HuH-7 (cell line): ENCODE results near the gene SMG6.
"Not testable (repeated sequence)": the region's sequence is repeated elsewhere in the genome, so short reads cannot be mapped to it uniquely, and the experiment has no call there.

Experiments used
- DNase-seq: peaks from one replicate; pipeline ENCODE4 v3.0.0; 2011; ENCODE audit warnings: low spot score

The SMG6 gene

DNA sequence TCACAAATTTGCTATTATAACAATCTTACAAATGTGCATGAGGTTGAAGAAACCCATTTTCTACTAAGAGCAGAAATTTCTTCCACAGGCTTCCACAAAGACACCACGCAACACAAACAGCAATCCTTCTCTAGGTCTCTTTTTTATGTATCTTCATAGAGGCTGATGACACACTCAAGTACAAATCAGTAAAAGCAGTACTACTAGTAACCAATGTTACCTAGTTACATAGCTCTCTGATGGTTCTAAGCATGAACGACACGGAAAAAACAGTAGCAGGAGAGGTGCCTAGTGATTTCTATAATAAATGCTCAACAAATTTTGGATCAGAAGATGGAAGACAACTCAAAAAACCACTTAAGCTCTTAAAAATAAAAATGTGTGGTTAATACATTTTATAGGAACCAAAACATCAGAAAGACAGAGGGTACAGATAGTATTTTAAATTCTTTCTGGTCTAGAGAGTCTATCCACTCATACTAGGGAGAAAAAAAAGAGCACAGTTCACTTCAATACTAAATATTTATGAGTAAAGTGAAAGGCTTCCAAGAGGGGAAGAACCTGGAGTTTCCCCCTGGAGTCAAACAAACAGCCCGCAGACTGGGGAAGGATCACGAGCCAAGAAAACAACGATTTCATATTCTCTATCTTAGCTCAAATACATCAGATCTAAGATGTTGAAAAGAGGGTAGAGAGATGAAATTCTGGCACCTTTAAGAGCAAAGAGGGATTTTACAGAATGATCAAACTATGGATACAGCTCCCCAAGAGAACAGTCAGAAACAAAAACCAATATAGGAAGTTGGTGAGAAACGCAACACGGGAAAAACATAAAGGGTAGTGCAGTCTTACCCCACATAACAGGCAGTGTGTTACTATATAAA is 40.2 kb downstream of the SMG6 start:
- no peak for DNase-seq

DNA sequence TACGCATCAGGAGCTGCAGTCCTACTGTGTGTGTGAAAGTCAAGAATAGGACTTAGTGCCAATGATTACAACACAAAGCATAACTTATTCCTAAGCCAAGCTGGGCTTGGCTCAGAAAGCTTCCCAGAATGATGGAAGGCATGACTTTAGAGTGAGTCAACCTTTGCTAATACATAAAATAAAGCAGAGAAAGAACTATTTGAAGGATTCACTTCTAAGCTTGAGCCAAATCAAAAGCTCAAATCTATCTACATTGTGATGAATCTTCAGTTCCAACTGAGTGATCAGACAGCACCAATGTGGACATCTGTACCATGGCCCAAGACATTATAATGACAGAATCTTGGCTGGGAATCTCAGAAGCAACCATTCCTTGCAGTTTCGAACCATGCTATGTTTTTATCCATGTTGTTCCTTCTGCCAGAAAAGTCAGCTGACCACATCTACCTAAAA is 41.4 kb downstream of the SMG6 start:
- DNase-seq, result no peak

DNA sequence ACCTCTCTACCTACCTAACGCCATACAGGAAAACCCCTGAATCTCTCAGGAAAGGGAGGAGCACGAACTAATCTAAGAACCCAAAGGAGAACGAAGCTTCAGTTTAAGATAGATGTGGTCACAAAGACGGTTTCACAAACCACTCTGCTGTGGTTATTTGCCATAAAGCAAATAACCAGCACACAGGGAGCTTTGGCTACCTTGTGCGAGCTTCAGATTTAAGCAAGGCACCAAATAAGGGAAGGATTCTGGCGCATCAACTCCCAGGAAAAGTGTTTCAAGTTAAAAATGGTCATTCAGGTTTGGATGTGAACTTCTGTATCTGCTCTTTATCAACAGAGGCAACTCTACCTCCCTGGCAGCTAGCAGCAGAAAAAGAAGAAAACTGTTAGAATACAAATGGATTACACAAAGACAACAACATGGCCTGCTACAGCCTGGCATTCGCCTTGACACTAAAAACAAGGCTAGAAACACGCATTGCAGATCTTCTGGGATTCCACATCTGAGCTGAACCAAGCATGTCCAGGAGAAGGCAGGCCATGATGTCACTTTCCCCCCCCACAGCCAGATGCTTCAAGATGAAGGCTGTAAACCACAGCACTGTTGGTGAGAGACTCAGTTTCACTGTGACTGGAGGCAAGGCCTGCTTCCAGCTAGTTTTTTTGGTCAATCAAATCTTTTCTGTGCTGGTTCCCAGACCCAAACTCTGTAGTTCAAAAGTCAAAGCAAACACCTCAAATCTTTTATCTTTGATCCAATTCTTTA is 43.6 kb downstream of the SMG6 start:
- no peak for DNase-seq

DNA sequence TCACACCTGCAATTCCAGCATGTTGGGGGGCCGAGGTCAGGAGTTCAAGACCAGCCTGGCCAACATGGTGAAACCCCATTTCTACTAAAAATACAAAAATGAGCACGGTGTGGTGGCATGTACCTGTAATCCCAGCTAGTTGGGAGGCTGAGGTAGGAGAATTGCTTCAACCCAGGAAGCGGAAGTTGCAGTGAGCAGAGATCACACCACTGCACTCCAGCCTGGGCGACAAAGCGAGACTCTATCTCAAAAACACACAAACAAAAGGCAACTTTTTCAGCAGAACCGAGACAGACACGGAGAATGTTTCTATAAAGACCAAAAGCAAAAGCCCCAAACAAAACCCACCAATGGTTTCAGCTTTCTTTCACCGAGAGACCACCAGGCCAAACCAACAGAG is 44.8 kb downstream of the SMG6 start:
- DNase-seq, result not testable (repeated sequence)

DNA sequence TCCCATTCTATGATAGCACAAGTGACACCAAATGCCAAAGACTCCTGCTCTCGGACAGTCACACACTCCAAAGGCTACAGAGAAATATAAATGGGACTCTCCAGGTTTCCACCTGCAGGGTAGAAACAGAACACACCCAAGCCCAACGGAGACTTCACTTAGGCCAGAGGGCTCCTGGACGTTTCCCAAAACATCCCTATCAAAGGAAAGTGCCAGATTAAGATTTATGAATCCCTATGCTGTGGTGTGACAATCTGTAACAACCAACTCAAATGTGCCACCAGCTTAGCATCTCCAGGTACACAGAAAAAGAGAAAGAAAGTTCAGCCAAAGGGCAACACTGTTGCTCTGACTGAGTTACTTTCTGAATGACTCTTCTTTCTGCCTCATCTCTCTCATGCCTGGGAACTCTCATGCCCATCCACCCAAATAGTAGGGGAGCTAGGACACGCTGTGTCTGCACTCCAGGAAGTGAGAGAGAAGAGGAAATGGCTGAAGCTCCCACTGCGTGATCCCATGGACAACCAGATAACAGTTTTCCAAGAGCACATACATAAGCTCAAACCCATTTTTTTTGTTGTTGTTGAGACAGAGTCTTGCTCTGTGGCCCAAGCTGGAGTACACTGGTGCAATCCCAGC is 49.7 kb downstream of the SMG6 start:
- DNase-seq, result no peak

DNA sequence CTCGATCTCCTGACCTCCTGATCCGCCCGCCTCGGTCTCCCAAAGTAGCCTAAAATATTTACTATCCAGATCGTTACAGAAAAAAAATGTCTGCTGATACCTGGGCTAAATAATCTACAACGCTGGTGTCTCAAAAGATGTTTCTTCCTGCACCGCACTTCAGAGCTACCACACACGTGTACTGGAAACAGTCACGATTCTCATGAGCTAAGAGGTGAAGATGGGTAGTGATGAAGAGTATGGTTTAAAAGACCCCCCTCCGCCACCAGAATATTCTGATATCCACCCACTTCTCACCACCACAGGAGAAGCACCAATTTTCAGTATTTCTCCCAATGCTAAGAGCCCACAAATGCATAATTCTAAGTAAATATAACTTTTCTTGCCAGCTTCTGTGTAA is 50.2 kb downstream of the SMG6 start:
- no peak for DNase-seq

DNA sequence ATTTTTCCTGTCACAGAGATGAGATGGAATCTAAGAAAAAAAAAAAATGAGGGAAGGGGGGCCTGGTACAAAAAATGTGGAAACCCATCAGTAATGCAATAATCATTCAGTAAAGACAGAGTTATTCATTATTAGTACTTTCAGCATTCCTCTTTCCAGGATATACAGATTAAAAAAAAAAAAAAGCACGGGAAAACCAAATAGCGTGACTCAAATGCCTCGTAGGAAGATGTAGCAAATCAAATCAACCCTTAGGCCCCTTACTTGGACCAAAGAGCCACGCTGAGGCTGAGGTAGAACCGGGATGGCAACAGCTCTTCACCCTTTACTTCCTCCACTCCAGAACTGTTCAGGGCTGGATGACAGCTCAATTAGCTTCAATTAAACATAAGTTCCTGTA is 52.5 kb downstream of the SMG6 start:
- DNase-seq, result no peak

DNA sequence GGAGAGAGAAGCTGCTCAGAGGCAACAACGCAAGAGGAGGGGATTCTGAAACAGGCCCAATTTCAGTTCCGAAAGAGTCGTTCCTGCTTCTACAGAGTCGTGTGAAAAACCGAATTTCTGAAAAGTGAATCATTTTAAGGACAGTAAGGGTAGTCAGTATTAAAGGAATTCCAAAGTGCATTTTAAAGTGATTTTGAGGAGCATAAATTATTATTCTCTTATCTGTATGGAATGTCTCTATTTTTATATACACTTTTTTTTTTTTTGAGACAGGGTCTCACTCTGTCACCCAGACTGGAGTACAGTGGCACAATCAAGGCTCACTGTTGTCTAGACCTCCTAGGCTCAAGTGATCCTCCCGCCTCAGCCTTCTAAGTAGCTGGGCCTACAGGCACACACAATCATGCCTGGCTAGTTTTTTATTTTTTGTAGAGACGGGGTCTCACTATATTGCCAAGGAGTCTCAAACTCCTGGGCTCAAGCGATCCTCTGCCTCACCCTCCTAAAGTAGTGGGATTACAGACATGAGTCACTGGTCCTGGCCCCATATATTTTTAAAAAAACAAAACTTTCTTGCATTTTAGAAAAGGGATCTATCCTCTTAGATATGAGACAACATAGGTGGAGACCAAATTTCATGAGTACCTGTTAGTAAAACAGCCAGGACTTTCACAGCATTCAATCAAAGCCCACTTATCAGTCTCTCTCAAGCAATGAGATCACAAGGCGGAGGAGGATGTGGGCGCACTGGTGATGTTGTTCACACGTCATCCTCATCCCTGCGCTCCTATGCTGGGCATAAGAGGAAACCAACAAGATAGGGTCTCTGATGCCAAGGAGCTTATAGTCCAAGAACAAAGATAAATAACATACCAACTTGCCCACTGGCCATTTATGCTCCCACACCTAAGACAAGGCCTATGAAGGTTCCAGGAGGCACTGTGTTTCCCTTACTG is 53.2 kb downstream of the SMG6 start:
- DNase-seq, result no peak

DNA sequence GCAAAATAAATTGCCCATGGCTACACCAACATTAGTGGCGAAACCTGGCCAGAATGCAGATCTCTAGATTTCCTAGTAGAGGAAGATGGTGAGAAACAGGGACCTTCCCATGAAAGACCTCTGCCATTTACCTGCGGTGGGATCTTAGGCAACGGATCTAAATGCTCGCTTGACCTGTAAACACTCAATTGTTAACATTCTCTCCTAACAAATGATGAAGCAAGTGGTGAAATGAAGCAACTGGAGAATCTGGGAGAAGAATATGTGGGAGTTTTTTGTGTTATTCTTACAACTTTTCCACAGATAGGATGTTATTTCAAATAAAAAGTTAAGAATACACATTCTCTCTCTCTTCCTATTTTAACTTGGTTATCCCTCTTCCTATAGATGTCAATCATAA is 56.6 kb downstream of the SMG6 start:
- no peak for DNase-seq

DNA sequence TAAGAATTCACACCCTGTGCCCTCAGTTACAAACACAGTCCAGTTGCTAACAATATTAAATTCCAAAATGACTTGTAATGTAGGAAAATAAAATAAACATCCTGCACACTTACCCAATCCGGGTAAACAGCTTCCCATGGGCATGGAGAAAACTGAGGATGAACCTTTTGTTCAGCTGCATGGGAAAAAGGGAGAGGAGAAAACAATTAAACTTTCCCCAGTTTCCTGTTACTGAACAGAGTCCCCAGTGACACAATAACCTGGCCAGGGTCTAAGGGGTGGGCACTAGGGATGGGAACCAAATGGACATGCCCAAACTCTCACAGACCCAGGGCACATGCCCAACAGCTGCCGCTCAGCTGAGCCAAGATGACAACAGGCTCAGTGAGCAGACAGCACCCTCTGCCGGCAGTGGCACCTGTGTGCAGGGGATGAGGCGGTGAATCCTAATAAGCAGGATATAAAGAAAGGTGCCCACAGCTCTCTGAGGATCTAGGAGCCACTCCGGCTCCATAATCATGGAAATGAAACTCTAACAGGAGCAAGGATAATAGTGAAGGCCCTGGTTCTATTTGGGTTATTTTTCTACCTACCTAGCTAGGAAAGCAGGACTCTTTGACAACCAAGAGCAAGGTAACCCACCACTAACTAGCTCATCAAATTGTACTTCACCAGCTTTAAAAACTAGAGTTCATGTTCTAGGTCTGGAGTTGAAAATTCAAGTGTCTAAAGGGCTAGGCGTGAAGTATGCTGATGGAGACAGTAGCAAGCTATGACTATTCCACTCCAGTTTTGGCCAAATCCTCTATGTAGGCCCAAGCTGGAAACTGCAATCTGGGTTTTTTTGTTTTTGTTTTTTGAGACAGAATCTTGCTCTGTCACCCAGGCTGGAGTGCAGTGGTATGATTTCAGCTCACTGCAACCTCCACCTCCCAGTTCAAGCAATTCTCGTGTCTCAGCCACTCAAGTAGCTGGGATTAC is 58.8 kb downstream of the SMG6 start:
- DNase-seq, result peak; percentile 76

DNA sequence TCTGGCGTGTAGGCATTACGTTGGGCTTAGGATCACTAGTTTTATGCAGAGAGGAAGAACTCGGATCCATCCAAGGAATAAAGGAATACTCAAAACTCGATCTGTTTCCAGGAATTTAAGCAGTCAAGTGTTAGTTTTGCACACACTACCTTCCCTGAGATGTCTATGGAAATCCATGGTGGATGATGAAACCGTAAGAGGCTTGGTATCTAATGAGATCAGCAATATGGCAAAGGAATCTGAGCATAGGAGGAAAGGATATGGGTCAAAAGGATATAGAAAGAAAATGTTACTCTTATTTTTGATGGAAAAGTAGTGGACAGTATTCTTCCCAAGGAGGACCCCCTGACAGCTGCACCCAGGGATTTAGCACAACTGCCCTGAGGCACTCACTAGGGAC is 59.6 kb downstream of the SMG6 start:
- DNase-seq, result no peak

DNA sequence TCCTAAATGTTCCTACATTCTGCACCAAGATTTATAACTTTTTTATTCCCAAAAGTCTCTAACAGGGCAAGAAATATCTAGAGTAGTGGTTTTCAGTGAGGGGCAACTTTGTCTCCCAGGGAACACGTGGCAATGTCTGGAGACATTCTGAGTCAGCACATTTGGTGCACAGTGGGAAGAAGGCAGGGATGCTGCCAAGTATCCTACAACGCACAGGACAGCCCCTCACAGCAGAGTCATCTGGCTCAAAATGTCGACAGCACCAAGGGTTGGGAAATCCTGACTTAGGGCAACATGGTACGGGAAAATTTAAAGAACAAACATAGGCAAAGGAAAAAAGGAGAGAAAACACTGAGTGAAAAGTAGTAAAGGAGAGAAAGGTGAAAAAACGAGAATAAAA is 61.8 kb downstream of the SMG6 start:
- DNase-seq, result no peak

DNA sequence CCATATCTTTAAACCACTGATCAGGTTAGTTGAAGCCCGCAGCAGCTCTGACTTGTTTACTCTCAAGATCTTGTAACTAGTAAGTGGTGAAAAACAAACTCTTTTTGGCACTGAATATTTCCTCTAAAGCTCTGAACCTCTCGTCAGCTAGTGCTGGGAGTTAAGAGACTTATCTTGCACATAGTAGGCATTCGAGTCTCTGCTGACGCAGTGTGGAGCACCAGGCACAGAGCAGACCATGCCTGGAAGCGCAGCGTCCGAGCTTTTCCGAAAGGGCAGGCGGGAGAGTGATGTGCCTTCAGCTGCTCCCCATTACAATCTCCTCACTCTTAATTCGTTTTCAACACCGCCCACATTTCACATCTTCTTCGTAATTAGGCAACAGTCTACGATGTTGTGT is 63.0 kb downstream of the SMG6 start:
- DNase-seq, result no peak

DNA sequence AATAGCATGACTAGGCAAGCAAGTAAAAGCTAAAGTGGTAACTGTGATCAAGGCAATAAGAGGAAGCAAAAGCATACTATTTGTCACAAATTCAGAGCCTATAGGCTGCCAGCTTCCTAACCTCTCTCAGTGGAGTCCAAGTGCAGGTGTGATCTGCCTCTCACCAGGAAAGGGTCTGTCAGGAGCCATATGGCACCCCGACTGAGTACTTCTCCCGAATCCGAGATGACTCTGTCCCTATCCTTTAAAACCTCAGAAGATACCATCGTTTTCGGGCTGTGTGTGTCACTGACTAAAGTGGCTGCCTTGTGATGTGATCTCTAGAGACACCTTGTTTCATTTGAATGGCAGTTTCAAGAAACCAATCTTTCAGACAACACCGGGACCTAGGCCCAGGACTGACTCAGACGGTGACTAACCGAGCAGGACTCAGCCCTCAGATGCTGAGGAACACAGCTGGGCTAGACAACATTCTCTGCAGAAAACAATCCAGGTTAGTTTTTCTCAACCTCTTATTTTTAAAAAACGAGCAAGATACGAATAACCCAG is 63.6 kb downstream of the SMG6 start:
- no peak for DNase-seq

DNA sequence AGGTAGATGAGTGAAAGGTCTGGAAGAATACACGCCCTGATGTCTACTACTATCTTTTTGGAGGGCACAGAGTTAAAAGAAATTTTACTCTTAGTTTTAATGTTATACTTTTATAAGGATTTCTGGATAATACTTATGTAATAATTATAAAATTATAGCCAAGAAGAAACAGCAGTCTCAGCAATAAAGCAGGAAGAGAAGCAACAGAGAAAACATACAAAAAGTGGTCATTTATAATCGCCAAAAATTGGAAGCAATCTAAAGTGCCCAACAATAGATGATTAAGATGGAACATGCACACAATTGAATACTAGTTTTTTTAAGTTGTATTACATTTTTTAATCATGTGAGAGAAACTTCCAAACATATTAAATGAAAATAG is 64.4 kb downstream of the SMG6 start:
- DNase-seq, result no peak

DNA sequence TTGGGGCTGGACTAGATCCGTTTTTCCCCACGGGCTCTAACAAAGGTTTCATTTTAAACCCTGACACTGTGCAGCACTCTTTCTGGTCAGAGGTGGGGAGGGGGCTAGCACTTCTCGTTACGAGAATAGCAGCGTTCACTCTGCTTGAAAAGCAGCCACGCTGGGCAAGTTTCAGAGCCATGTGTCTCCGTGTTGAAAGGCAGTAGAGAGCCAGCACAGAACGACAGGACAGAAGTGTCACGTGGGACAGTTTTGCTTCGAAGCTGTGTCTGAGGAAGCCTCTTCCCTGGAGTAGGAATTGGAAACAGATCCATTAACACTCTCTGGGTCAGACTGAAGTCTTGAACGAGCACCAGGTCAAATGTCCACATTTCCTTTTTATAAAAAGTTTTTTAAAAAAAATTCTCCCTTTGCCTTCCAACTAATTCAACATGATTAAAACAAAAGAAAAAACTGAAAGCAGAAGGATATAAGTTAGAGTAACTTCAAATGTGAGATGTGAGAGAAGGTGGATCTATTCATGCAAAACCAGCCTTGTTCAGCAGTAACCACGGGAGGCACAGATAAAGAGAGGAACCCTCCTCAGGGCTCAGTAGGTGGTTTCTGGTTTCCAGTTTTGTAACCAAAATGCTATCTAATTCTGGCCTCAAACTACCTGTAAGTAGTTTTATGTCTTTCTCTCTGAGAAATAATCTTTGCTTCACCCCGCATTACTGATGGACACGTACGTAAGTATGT is 65.0 kb downstream of the SMG6 start:
- DNase-seq, result no peak

DNA sequence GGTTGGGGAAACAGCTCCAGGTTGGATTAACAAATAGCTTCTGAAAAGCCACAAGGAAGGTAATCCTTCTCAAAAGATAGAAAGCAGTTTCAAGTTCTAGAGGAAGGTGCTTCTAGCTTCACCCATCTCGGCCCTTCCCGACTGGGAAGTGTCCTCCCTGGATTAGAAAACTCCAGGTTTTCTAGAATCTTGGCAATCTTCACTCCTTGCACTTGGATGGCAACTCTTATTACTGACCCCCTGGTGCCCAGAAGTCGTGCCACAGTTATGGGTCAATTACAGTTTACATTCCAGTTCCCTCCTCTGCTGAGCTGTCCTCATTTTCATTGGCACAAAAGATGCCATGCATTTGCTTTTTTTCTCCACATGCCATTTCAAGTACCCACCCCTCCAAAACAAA is 65.6 kb downstream of the SMG6 start:
- DNase-seq, result no peak

DNA sequence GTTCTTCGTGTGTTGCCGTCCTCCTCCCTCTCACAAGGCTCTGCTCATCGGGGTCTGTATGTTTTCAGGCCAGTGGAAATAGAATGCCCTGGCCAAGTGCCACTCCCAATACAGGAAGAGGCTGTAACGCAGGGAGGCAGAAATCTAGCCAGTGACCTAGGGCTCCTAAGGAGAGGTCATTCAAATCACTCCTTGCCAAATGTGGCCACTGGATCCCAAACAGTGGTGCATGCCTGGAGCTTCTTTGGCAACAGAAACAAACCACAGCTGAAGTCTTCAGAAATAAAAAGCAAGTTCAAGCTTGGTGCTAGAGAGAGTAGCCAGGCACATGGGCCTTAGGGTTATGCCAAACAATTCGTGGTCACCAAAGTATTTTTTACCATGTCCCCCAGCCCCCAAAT is 66.1 kb downstream of the SMG6 start:
- DNase-seq, result no peak

DNA sequence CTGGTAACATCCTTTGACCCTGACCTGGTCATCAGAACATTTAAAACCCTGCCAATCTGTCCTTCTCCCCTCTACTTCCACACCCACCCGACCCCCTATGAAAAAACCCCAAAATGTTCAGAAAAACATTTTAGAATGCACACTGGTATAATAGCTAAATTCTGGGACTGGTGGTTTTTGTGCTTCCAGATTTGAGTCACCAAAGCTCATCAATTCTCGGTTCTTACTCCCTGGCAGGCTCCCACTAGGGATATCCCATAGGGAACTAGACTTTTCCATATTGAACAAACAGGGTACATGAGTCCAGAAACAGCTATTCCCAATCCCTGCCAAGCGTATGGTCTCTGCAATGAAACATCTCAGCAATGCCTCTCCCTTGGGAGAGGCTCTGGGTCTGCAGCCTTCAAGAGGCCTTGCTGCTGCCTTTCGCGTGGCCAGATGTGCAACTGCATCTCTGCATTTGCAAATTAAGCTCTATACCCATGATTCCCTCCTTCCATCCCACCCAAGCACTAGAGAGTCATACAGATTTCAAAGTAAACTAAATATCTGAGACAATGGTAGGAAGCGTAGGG is 67.7 kb downstream of the SMG6 start:
- DNase-seq, result no peak
